GM12878 (cell line): ENCODE data around the gene TRAF3IP1. TPM values are rescaled to one million over a fixed set of nuclear protein-coding genes. Genes with fewer than 3 reads are reported as not detected.

Experiments
- ATAC-seq: fragments of 200-7000 bp; cut with Tn5 transposase; 3 replicates; pipeline ENCODE4 v1.9.1; 2020; ENCODE audit warnings: mild to moderate bottlenecking, moderate library complexity
- BruUV-seq: library from RNA; stranded (reverse); fragments of 400-500 nt; replicated peaks from 2 replicates; lab custom pipeline; 2021; lab: Mats Ljungman, UMichigan
- CTCF ChIA-PET: fragments of 300-600 bp; sonication (Branson Sonifier 250); formaldehyde crosslinking; extraction: SDS; loops from one replicate; lab custom pipeline; 2021; ENCODE audit warnings: inconsistent platforms; lab: Yijun Ruan, JAX
- POLR2A ChIA-PET: fragments of 350-600 bp; formaldehyde crosslinking; extraction: SDS; loops from one replicate; lab custom pipeline; 2021; ENCODE audit warnings: inconsistent platforms; lab: Charles Lee
- RAD21 ChIA-PET: fragments of 300-600 bp; sonication (Branson Sonifier 250); formaldehyde crosslinking; loops from one replicate; lab custom pipeline; 2023; ENCODE audit warnings: antibody characterized with exemption; ENCODE audit not compliant: unreplicated experiment; lab: Charles Lee
- SMC1A ChIA-PET: fragments of 300-600 bp; sonication (Branson Sonifier 250); formaldehyde crosslinking; loops from one replicate; lab custom pipeline; 2023; ENCODE audit not compliant: unreplicated experiment, uncharacterized antibody; lab: Charles Lee
- DNase-seq: peaks from one replicate; pipeline ENCODE4 v3.0.0-alpha.2; 2011; ENCODE audit warnings: low read depth, low spot score
- FAIRE-seq: peaks from 3 replicates; lab custom pipeline; 2011; peaks lifted over from hg19 to GRCh38; lab: Jason Lieb, UNC
- H2AFZ ChIP-seq: 2 replicates; pipeline ENCODE4 v1.6.0; 2011; ENCODE audit warnings: low read depth, low read length, control low read depth; ENCODE audit not compliant: control insufficient read depth
- H3K27ac ChIP-seq: 2 replicates; pipeline ENCODE4 v1.5.1; 2011; ENCODE audit warnings: control low read depth; ENCODE audit not compliant: control insufficient read depth, insufficient read depth
- H3K27me3 ChIP-seq, 2 experiments: replicated peaks in 1 of 2; 2 replicates each; pipeline versions ENCODE4 v1.6.0 to v1.6.1; 2011; ENCODE audit warnings: low read length in 1 of 2; ENCODE audit not compliant: control insufficient read depth in 2 of 2, insufficient read depth in 2 of 2
- H3K36me3 ChIP-seq, 2 experiments: 2 replicates each; pipeline ENCODE4 v1.5.1; 2011; ENCODE audit warnings: low read length in 1 of 2; ENCODE audit not compliant: control insufficient read depth in 2 of 2, insufficient read depth in 2 of 2
- H3K4me1 ChIP-seq: 2 replicates; pipeline ENCODE4 v1.6.1; 2011; ENCODE audit warnings: mild to moderate bottlenecking, low read length, moderate library complexity, mixed read lengths; ENCODE audit not compliant: control insufficient read depth, insufficient read depth
- H3K4me2 ChIP-seq: 2 replicates; pipeline ENCODE4 v1.6.0; 2011; ENCODE audit warnings: control low read depth; ENCODE audit not compliant: control insufficient read depth, insufficient read depth
- H3K4me3 ChIP-seq: fragments of 200-600 bp; sonication (generic); 2 replicates; pipeline ENCODE4 v1.5.1; 2016
- H3K79me2 ChIP-seq: 2 replicates; pipeline ENCODE4 v1.6.0; 2011; ENCODE audit warnings: low read length; ENCODE audit not compliant: control insufficient read depth, insufficient read depth
- H3K9ac ChIP-seq: 2 replicates; pipeline ENCODE4 v1.8.0; 2011; ENCODE audit warnings: low read length, control low read depth, mixed read lengths; ENCODE audit not compliant: control insufficient read depth, insufficient read depth
- H3K9me3 ChIP-seq: replicated peaks from 3 replicates; pipeline ENCODE4 v1.5.1; 2011; ENCODE audit warnings: mild to moderate bottlenecking, low read length; ENCODE audit not compliant: control insufficient read depth, insufficient read depth
- H4K20me1 ChIP-seq: 2 replicates; pipeline ENCODE4 v1.6.0; 2011; ENCODE audit not compliant: control insufficient read depth, insufficient read depth
- EED ChIP-seq: sonication (generic); IDR thresholded peaks from 2 replicates; pipeline ENCODE4 v1.6.1; 2016; ENCODE audit warnings: antibody characterized with exemption, low read depth
- RFX5 ChIP-seq: IDR thresholded peaks from 2 replicates; pipeline ENCODE4 v1.6.1; 2011; ENCODE audit warnings: low read depth, low read length, improper control_type of control experiment
- SMC3 ChIP-seq: IDR thresholded peaks from 2 replicates; pipeline ENCODE4 v1.6.1; 2011; ENCODE audit warnings: low read length, improper control_type of control experiment, borderline replicate concordance
- SREBF2 ChIP-seq: IDR thresholded peaks from 2 replicates; pipeline ENCODE4 v1.6.1; 2012; ENCODE audit warnings: mild to moderate bottlenecking, low read length
- WGBS: methylation state at CpG from one replicate; pipeline ENCODE4 v1.1.6; 2016; ENCODE audit warnings: low lambda C conversion rate; ENCODE audit not compliant: insufficient replicate concordance, insufficient coverage; ENCODE audit errors: missing lambda C conversion rate; 5-methylcytosine and 5-hydroxymethylcytosine counted together
- in situ Hi-C: fragments of 300-500 bp; cut with MboI; formaldehyde crosslinking; loops from 9 replicates; pipeline ENCODE4 v1.14.3; 2018; ENCODE audit warnings: mixed read lengths
- intact Hi-C: fragments of 100-400 bp; cut with micrococcal nuclease; formaldehyde crosslinking; loops from one replicate; pipeline ENCODE4 v1.14.2; 2022; ENCODE audit not compliant: unreplicated experiment
- polyA plus RNA-seq, 11 experiments: library from polyadenylated mRNA; depleted of rRNA in 4 of 11; unstranded in 6 of 11; stranded (reverse) in 5 of 11; fragments of >200 nt; fragmentation: Nextera tagmentation in 4 of 11; fragmentation: Illumina TruSeq in 1 of 11; extraction: Ambion mirVana in 4 of 11; extraction: Trizol in 1 of 11; gene quantifications; 1 replicate in 1 of 11; 2 replicates in 10 of 11; pipeline versions ENCODE4 v1.2.1 to v1.2.3, GENCODE V29; 2011 to 2016; ENCODE audit warnings: inconsistent platforms in 2 of 11, missing spikeins in 2 of 11, low read depth in 1 of 11
- total RNA-seq, 4 experiments: library from RNA; depleted of rRNA in 3 of 4; stranded (reverse); fragments of >200 nt in 3 of 4; fragmentation: Illumina TruSeq in 1 of 4; extraction: Trizol in 1 of 4; gene quantifications; 2 replicates each; pipeline versions ENCODE4 v1.2.1 to v1.2.3, GENCODE V29; 2013 to 2021

The TRAF3IP1 gene
- total and polyA plus RNA-seq, 10 of the 15 experiments (the other 5 are each of a cell fraction or from before 2014, with no cell fraction given): 1.6 to 7.5 (median 3.6) TPM

DNA sequence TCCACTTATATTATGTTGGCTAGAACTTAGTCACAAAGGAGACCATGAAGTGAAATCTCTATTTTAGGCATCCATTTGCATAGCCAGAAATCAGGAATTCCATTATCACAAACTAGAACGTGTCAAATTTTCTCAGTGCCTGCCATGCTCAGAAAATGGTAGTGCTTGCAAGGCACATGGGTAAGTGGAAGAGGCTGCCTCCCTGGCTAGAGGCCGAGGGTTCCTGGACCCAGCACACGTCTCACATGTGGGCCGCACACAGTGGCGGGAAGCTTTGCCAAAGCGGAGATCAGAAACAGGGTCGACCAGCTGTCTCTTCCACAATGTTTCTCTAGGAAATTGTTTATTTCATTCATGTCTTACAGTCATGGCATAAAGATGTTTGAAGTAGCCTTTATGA lies 42.3 kb downstream of the TRAF3IP1 start:
- no peak overlapping the region for H2AFZ ChIP-seq
- ChIA-PET RAD21 (no interaction called here), SMC1A (interaction anchor here (0.9 kb wide), 1 partner anchor 15 kb away, joined by 3 read pairs; no protein-coding TSS in a partner anchor), POLR2A (no interaction called here), CTCF (interaction anchor here (0.7 to 0.8 kb wide), 2 partner anchors 8 to 103 kb away, joined by 3 read pairs; no protein-coding TSS in a partner anchor)
- TF ChIP-seq SREBF2: no peak
- no peak for TF ChIP-seq RFX5
- no peak for FAIRE-seq
- H3K27me3 ChIP-seq: no peaks in the 10 kb centered on the region
- H3K79me2 ChIP-seq: no peaks in the 10 kb centered on the region
- no peak overlapping the region for H3K4me2 ChIP-seq
- intact Hi-C loops (no loop called here), in situ Hi-C loops (no loop called here)
- peaks cover 4% of the 10 kb centered on the region; the same call in 1 of the 2 replicates for H3K4me1 ChIP-seq
- H3K36me3 ChIP-seq: no peaks in the 10 kb centered on the region; a peak in 1 of 4 replicates
- H4K20me1 ChIP-seq: no peaks in the 10 kb centered on the region
- DNase-seq: no peak
- no TSS peak for BruUV-seq
- no peak overlapping the region for H3K27ac ChIP-seq
- H3K4me3 ChIP-seq: no peak overlapping the region
- WGBS: 85% methylated on average over 7 of the region's 7 CpGs
- H3K9ac ChIP-seq: no peak overlapping the region
- no peaks in the 10 kb centered on the region for H3K9me3 ChIP-seq
- no peak for ATAC-seq

DNA sequence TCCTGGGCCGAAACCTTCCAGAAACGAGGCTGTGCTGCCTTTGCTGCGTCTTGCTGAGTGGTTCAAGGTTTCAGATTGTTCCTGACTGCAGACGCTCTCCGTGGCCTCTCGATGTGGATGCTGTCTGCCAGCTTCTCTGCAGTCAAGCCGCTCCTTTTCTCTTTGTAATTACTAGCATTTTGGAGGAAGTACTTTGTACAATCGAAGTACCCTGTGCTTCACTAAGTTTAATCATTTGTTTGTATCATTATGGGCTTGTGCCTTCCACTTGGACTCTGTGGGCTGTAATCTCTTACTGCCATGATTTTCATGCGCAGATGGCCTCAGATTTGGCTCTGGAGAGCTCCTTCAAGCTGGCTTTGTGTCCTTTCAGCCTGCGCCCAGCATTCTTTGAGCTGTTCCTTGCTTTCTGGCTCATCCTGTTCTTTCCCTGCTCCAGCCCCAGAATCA lies 49.3 kb downstream of the TRAF3IP1 start:
- RAD21 ChIA-PET: interaction anchor here (0.9 kb wide), 1 partner anchor 91 kb away, joined by 3 read pairs; no protein-coding TSS in a partner anchor

More for the DNA sequence above, 49.3 kb downstream of the TRAF3IP1 start:
- Histone ChIP-seq H2AFZ (no peak overlapping the region), H3K27ac (no peak overlapping the region), H3K79me2 (no peaks in the 10 kb centered on the region), H3K4me1 (no peaks in the 10 kb centered on the region), H3K4me2 (no peak overlapping the region), H4K20me1 (no peaks in the 10 kb centered on the region), H3K9me3 (no peaks in the 10 kb centered on the region), H3K36me3 (no peaks in the 10 kb centered on the region), H3K27me3 (no peaks in the 10 kb centered on the region), H3K4me3 (no peak overlapping the region), H3K9ac (no peak overlapping the region)
- SMC1A ChIA-PET: interaction anchor here (1.0 kb wide), 2 partner anchors 17 to 141 kb away, joined by 3 read pairs; no protein-coding TSS in a partner anchor
- POLR2A ChIA-PET: interaction anchor here (0.6 kb wide), 1 partner anchor 51 kb away, joined by 4 read pairs; no protein-coding TSS in a partner anchor
- intact Hi-C loops: loop anchor here (1.0 kb wide), 1 partner anchor 94 kb away; no protein-coding TSS in a partner anchor
- ATAC-seq (no peak), FAIRE-seq (no peak), DNase-seq (no peak)
- no TSS peak for BruUV-seq
- CTCF ChIA-PET: interaction anchor here (1.0 to 3.2 kb wide), 4 partner anchors 26 to 143 kb away, joined by 3 to 22 read pairs (median 6); no protein-coding TSS in a partner anchor
- 75% methylated on average over 10 of the region's 10 CpGs for WGBS
- TF ChIP-seq SMC3: no peak
- TF ChIP-seq EED: no peak
- in situ Hi-C loops: no loop called here
